Effector memory CD8-positive, alpha-beta T cell (primary cell): ENCODE results near the gene FIS1.
A peak's percentile ranks its signal among the peaks of the same experiment; 100 is the strongest.

Source experiments
- ATAC-seq: fragments of 150-1000 bp; cut with Tn5 transposase; replicated peaks from 2 replicates; pipeline ENCODE4 v1.10.0; 2021; ENCODE audit warnings: mild to moderate bottlenecking, moderate library complexity
- DNase-seq, 3 experiments: peaks; one replicate each; pipeline ENCODE4 v3.0.0; 2021
- H3K27ac Mint-ChIP-seq, 2 donors: one replicate each; pipeline ENCODE4 v1.8.0; 2022; ENCODE audit warnings: mild to moderate bottlenecking in 2 of 2, mixed read lengths in 2 of 2, moderate library complexity in 2 of 2
- H3K27me3 Mint-ChIP-seq, 2 donors: one replicate each; pipeline ENCODE4 v1.8.0; 2022; ENCODE audit warnings: mixed read lengths in 2 of 2
- H3K36me3 Mint-ChIP-seq: one replicate; pipeline ENCODE4 v1.8.0; 2022; ENCODE audit warnings: mild to moderate bottlenecking, moderate library complexity, mixed read lengths; ENCODE audit not compliant: insufficient read depth
- H3K4me1 Mint-ChIP-seq, 2 donors: one replicate each; pipeline ENCODE4 v1.8.0; 2022; ENCODE audit warnings: low read depth in 2 of 2, mixed read lengths in 2 of 2
- H3K4me3 Mint-ChIP-seq, 2 donors: one replicate each; pipeline ENCODE4 v1.8.0; 2022; ENCODE audit warnings: mild to moderate bottlenecking in 2 of 2, mixed read lengths in 2 of 2, moderate library complexity in 2 of 2
- H3K9me3 Mint-ChIP-seq, 2 donors: one replicate each; pipeline ENCODE4 v1.8.0; 2022; ENCODE audit warnings: mixed read lengths in 2 of 2

FIS1 gene

DNA sequence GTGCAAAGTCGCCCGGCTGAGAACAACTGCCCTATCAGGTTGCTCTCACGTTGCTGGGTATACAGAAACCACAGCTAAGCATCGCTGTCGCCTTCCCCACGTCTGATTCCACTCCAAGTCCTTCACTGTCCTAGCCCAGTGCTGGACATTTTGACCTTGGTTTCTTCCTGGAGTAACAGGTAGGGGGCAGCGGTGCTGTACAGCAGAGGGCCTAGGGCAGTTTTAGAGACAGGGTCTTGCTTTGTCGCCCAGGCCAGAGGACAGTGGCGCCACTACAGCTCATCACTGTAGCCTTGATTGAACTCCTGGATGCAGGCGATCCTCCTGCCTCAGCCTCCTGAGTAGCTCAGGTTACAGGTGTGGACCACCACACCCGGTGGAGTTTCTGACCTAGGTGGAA is 9.8 kb downstream of the FIS1 start:
- peaks cover 27% of the 10 kb centered on the region for H3K36me3 Mint-ChIP-seq
- no peak overlapping the region for H3K4me3 Mint-ChIP-seq
- H3K9me3 Mint-ChIP-seq: no peaks in the 10 kb centered on the region
- H3K27me3 Mint-ChIP-seq: no peaks in the 10 kb centered on the region
- DNase-seq (no peak), ATAC-seq (no peak)
- H3K27ac Mint-ChIP-seq: no peak overlapping the region
- peaks cover 0 to 5% of the 10 kb centered on the region in 2 donors for H3K4me1 Mint-ChIP-seq

DNA sequence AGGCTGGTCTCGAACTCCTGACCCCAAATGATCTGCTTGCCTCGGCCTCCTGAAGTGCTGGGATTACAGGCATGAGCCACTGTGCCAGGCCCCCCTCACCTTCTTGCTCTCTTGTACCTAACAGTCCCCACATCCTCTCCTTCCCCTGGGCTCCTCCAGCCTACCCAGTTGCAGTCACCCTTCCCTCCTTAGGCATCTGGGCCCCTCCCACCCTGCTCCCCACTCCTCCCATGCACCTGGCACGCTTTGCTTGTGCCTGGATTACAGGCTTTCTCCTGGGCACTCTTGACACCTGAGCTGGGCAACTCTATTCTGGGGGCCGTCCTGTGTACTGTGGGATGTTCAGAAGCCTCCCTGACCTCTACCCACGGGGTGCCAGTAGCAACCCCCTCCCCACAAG is 10.2 kb downstream of the FIS1 start:
- DNase-seq: no peak
- Mint-ChIP-seq H3K9me3 (no peaks in the 10 kb centered on the region), H3K4me1 (peaks cover 0 to 5% of the 10 kb centered on the region in 2 donors), H3K4me3 (no peak overlapping the region), H3K36me3 (peaks cover 25% of the 10 kb centered on the region), H3K27ac (peak overlapping the region in 1 of 2 donors; percentile 52), H3K27me3 (no peaks in the 10 kb centered on the region)
- ATAC-seq: no peak

DNA sequence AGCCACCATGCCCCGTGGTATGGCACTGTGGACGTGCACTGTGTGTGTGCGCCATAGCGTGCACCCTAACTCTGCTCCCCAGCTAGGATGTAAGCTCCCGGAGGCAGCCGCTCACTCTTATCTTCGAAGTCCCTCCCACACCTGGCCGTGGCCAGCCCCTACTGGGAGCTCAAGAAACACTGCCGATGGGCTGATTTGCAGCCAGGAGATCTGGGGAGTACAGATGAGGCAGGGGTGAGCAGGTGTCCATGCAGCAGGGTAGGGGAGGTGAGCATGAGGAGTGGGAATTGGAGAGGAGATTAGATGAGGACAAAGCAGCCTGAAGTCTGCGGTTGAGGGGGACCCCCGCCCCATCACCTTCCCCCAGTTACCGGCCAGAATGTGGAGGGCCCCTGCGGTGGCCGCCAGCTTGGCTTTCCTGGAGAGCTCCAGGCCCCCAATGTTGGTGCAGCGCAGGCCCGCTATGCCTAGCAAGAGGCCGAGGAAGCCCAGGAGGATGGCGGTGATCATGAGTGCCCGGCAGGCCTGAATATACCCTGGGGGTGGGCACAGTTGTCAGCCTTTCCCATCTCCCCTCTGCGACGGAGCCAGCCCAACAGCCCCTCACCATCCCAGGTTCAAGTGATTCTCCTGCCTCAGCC is 10.9 kb downstream of the FIS1 start:
- Mint-ChIP-seq H3K9me3 (no peaks in the 10 kb centered on the region), H3K4me1 (peaks cover 2 to 5% of the 10 kb centered on the region in 2 donors), H3K27me3 (no peaks in the 10 kb centered on the region), H3K36me3 (peaks cover 23% of the 10 kb centered on the region), H3K4me3 (no peak overlapping the region), H3K27ac (peak overlapping the region in 1 of 2 donors; percentile 52)
- no peak for ATAC-seq
- no peak for DNase-seq

DNA sequence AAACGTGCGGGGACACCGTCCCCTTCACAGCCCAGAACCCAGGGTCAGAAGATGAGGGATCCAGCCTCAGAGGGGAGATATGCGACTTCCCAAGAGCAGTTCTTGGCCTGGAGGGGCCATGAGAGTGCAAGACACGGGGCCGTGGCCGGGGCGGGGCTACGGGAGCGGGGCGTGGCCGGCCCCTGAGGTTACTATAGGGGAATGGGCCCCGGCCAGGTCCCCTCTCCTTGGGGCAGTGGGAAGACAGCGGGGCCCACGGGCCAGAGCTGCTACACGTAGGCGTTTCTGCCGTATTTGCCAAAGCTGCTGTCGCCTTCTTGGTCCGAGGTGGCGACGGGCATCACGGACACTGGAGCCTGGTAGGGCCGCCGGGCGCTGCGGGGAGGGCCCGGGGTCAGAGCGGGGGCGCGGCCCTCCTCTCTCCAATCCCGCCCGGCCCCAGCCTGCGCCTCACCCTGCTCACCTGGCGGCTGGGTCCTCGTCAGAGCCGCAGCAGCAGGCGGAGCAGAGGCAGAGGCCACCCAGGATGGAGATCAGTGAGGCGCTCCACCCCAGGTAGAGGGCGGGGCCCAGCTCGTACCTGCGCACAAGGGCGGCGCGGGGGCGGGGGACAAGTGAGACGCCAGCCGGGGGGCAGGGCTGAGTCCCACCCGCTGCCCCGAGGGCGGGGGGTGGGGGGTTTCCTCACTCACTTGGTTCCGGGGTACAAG is 12.6 kb downstream of the FIS1 start:
- ATAC-seq (no peak), DNase-seq (no peak)
- Mint-ChIP-seq H3K36me3 (peaks cover 32% of the 10 kb centered on the region), H3K4me3 (no peak overlapping the region), H3K27ac (no peak overlapping the region), H3K4me1 (peaks cover 4 to 5% of the 10 kb centered on the region in 2 donors), H3K9me3 (no peaks in the 10 kb centered on the region), H3K27me3 (no peaks in the 10 kb centered on the region)

DNA sequence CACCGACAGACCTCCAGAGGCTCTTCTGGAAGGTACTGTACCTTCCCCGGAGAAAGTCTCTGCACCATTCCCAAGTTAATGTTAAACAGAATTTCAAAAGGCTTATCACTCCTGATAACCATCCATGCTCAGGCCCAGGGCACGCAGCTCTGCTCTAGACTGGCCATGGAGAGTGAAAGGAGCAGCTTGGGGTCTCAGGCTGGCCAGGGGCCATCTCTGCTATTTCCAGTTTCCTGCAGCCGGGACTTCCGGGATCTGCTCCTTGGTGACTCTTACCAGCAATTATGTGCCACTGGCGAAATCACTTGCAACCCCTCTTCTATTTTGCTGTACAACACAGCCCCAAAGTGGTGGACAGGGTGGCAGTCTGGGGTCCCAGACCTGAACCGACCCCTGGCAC is 13.2 kb downstream of the FIS1 start:
- Mint-ChIP-seq H3K27me3 (no peaks in the 10 kb centered on the region), H3K27ac (no peak overlapping the region), H3K4me1 (peaks cover 4 to 5% of the 10 kb centered on the region in 2 donors), H3K4me3 (no peak overlapping the region), H3K9me3 (no peaks in the 10 kb centered on the region), H3K36me3 (peaks cover 37% of the 10 kb centered on the region)
- ATAC-seq (no peak), DNase-seq (no peak)

DNA sequence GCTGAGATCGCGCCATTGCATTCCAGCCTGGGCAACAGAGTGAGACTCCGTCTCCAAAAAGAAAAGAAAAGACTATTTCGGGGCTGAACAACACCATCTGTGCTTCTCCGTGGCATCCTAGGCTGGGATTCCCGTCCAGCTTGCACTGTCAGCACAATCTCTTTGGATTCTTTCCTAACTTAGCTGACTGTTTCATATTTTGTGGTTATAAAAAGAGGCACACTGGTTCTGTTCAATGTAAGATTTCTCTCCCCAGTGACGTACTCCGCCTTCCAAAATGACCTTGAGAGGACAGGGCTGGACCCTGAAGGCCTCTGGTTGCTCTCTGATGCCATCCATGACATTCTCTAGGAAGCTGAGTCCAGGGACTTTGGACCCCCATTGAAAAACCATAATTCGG is 18.2 kb downstream of the FIS1 start:
- no peaks in the 10 kb centered on the region for H3K9me3 Mint-ChIP-seq
- no peak for DNase-seq
- H3K36me3 Mint-ChIP-seq: peaks cover 65% of the 10 kb centered on the region
- peaks cover 10 to 11% of the 10 kb centered on the region in 2 donors for H3K4me1 Mint-ChIP-seq
- H3K27ac Mint-ChIP-seq: peak overlapping the region; percentile 32 to 44
- no peak for ATAC-seq
- no peaks in the 10 kb centered on the region for H3K27me3 Mint-ChIP-seq
- no peak overlapping the region for H3K4me3 Mint-ChIP-seq

DNA sequence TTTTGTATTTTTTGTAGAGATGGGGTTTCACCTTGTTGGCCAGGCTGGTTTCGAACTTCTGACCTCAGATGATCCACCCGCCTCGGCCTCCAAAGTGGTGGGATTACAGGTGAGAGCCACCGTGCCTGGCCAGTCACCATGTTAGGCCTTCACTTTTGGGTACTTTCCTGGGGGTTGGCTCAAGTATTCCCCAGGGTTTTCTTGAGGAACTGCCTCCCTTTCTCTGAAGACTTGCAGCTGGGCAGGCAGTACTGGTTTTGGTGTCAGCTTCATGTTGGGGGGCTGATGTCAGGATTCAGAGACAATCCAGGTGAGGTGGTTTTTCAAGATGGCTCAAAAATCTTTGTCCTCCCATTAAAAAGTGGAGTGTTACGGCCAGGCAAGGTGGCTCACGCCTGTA is 19.2 kb downstream of the FIS1 start:
- DNase-seq (no peak), ATAC-seq (no peak)
- Mint-ChIP-seq H3K4me3 (no peak overlapping the region), H3K9me3 (no peaks in the 10 kb centered on the region), H3K36me3 (peaks cover 62% of the 10 kb centered on the region), H3K27ac (no peak overlapping the region), H3K4me1 (peaks cover 17 to 20% of the 10 kb centered on the region in 2 donors), H3K27me3 (no peaks in the 10 kb centered on the region)

DNA sequence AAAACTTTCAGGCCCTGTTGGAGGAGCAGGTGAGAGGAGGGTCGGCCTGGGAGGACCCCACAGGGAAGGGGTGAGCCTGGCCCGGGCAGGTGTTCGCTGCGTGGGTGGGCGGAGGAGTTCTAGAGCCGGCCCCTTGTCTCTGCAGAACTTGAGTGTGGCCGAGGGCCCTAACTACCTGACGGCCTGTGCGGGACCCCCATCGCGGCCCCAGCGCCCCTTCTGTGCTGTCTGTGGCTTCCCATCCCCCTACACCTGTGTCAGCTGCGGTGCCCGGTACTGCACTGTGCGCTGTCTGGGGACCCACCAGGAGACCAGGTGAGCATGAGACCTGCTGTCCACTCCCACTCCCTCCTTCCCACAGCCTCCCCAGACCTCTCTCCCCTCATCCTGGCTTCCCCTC is 21.4 kb downstream of the FIS1 start:
- Mint-ChIP-seq H3K36me3 (peaks cover 60% of the 10 kb centered on the region), H3K27ac (no peak overlapping the region), H3K4me3 (no peak overlapping the region), H3K4me1 (peaks cover 27 to 33% of the 10 kb centered on the region in 2 donors), H3K9me3 (no peaks in the 10 kb centered on the region), H3K27me3 (no peaks in the 10 kb centered on the region)
- DNase-seq (no peak), ATAC-seq (no peak)

DNA sequence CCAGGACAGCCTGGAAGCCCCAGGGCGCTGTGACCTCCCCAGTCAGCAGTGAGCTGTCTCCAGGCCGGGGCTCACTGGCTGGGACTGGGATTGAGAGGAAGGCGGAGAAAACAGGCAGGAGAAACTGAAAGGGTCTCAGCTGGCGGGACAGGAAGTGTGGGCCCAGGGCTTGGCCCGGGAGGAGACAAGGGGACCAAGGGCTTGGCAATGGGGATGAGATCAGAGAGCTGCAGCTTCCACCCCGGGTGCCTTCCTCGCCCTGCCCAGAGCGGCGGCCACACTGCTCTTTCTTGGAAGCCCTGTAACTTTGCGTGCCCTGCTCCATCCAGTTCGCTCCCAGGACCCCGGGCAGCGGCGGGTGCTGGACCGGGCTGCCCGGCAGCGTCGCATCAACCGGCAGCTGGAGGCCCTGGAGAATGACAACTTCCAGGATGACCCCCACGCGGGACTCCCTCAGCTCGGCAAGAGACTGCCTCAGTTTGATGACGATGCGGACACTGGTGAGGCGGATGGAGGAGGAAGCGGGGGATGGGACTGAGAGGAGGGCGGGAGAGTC is 22.5 kb downstream of the FIS1 start:
- H3K4me3 Mint-ChIP-seq: no peak overlapping the region
- H3K27ac Mint-ChIP-seq: peak overlapping the region in 1 of 2 donors; percentile 78
- no peak for DNase-seq
- H3K27me3 Mint-ChIP-seq: no peaks in the 10 kb centered on the region
- no peaks in the 10 kb centered on the region for H3K9me3 Mint-ChIP-seq
- H3K36me3 Mint-ChIP-seq: peaks cover 60% of the 10 kb centered on the region
- H3K4me1 Mint-ChIP-seq: peaks cover 32 to 39% of the 10 kb centered on the region in 2 donors
- no peak for ATAC-seq

DNA sequence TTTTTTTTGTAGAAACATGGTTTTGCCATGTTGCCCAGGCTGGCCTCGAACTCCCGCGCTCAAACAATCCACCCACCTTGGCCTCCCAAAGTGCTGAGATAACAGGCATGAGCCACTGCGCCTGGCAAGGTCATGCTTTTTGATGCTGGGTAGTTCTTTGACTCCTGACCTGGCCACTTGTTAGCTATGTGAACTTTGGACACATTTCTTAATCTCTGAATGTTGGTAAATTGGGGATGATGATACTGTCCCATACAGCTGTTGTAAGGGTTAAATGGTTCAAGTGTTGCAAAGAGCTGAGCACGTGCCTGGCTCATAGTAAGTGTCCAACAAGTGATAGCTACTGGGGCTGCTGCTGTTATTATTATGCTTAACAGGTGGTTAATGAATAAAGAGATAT is 24.6 kb downstream of the FIS1 start:
- H3K27ac Mint-ChIP-seq: peak overlapping the region in 1 of 2 donors; percentile 17
- H3K4me3 Mint-ChIP-seq: peak overlapping the region in 1 of 2 donors; percentile 33
- ATAC-seq: no peak
- H3K4me1 Mint-ChIP-seq: peaks cover 44 to 46% of the 10 kb centered on the region in 2 donors
- H3K27me3 Mint-ChIP-seq: no peaks in the 10 kb centered on the region
- no peak for DNase-seq
- H3K36me3 Mint-ChIP-seq: peaks cover 56% of the 10 kb centered on the region
- H3K9me3 Mint-ChIP-seq: no peaks in the 10 kb centered on the region

DNA sequence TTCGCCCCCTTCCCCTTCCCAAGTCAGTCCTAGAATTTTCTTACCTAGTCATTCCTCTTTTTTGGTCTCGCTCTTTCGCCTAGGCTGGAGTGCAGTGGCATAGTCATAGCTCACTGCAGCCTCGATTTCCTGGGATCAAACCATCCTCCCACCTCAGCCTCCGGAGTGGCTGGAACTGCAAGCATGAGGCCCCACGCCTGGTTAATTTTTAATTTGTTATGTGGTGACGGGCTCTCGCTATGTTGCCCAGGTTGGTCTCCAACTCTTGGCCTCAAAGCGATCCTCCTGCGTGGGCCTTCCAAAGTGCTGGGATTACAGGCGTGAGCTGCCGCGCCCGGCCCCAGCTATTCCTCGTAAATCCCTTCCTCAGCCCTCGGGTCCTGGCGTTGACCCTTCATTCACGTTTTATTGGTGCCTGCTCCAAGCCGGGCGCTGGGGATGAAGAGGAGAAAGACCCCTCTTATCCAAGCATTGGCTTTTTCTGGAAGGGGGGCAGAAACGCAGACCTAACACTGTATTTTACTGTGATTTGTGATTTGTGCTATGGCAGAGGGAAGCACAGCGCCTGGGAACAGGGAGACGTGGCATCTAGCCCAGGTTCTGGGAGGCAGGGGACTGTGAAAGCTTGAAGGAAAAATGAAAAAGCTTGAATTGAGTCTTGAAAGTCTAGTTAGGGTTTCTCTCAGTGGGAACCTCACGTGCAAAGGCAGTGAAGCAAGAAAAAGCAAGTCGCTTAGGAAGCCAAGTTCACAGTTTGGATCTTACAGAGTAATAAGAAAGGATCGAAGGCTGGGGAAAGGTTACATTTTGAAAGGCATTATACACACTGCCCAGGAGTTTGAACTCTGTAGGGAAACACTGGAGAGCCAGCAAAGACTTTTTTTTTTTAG is 26.4 kb downstream of the FIS1 start:
- DNase-seq (no peak), ATAC-seq (no peak)
- peaks cover 48% of the 10 kb centered on the region for H3K36me3 Mint-ChIP-seq
- H3K27me3 Mint-ChIP-seq: no peaks in the 10 kb centered on the region
- no peaks in the 10 kb centered on the region for H3K9me3 Mint-ChIP-seq
- H3K4me1 Mint-ChIP-seq: peaks cover 44 to 46% of the 10 kb centered on the region in 2 donors
- peak overlapping the region; percentile 95 for H3K4me3 Mint-ChIP-seq
- peak overlapping the region; percentile 98 for H3K27ac Mint-ChIP-seq

DNA sequence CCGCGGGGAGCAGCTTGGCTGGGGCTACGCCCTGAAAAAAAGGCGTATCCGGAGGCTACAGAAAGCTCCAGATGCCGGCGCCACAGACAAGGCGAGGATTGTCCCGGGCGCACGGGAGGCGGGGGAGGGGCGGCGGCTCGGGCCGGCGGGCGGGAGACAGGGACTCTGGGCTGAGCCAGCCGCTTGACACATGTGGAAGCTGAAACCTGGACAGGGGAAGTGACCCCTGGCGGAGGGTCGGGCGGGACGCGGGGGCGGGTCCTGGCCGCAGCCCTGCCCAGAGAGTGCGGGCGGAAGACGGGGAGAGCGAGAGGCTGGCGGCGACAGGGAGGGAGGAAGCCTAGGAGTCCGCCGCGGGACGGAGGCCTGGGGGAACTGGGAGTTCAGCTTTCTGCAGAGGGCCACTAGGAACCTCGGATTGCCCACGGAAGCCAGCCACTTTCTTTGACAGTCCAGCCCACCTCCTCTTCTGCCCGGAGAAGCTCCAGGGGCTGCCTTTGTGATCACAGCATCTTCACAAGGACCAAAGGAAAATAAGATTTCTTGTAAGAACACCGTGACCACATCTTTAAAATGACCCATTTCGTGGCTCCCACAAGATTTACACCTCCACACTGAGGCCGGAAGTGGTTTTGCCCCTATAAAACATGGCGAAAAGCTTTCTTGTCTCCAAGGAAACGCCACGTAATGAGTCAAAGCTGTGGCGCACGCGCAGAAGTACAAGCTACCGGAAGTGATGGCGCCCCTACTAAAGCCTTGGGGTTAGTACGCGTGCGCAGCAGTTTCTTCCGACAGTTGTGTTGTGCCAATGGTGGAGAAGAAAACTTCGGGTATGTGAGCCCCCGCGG is 27.3 kb downstream of the FIS1 start, which contains the start of the genes PLOD3 and ZNHIT1:
TSS of gene PLOD3 (minus strand) at position 194 of the 848 bp plus-strand sequence. CDS start 307 bp downstream, outside the sequence.
TSS of gene ZNHIT1 (plus strand) at position 778 of the 848 bp plus-strand sequence. CDS start at position 809, 31 bp downstream.
- no peaks in the 10 kb centered on the region for H3K27me3 Mint-ChIP-seq
- DNase-seq: peak; percentile 93 to 96 (median 94)
- H3K27ac Mint-ChIP-seq: peak within 1 kb of the TSS; percentile 98
- peak within 1 kb of the TSS; percentile 95 for H3K4me3 Mint-ChIP-seq
- no peaks in the 10 kb centered on the region for H3K9me3 Mint-ChIP-seq
- ATAC-seq: peak; percentile 85
- H3K36me3 Mint-ChIP-seq: peaks cover 43% of the 10 kb centered on the region
- peaks cover 44 to 46% of the 10 kb centered on the region in 2 donors for H3K4me1 Mint-ChIP-seq
